Thoracic aorta (tissue), 2 donors: ENCODE results near the gene IZUMO4. TPM values are rescaled to one million over a fixed set of nuclear protein-coding genes. Genes with fewer than 3 reads are reported as not detected.

Source experiments
- ATAC-seq: fragments of 150-250 bp; one replicate; pipeline ENCODE4 v1.8.0; 2017; ENCODE audit warnings: low read depth; ENCODE audit not compliant: insufficient number of reproducible peaks, low FRiP score
- DNase-seq: peaks from one replicate; pipeline ENCODE4 v3.0.0-alpha.2; 2020; ENCODE audit warnings: low spot score
- H3K27ac ChIP-seq, 2 donors: fragments of 200-600 bp; sonication (generic); 1 replicate in 1 of 2; 2 replicates in 1 of 2; pipeline ENCODE4 v1.5.1; 2016; ENCODE audit warnings: mild to moderate bottlenecking in 2 of 2, moderate library complexity in 2 of 2
- H3K27me3 ChIP-seq: fragments of 200-600 bp; sonication (generic); replicated peaks from 2 replicates; pipeline ENCODE4 v1.6.0; 2016; ENCODE audit warnings: mild to moderate bottlenecking; ENCODE audit not compliant: insufficient read depth
- H3K36me3 ChIP-seq: fragments of 200-600 bp; sonication (generic); one replicate; pipeline ENCODE4 v1.5.1; 2016
- H3K4me1 ChIP-seq, 2 donors: fragments of 200-600 bp; sonication (generic); 1 replicate in 1 of 2; 2 replicates in 1 of 2; pipeline versions ENCODE4 v1.5.1 to v1.6.0; 2016; ENCODE audit warnings: low read depth in 2 of 2, mild to moderate bottlenecking in 1 of 2; ENCODE audit not compliant: control insufficient read depth in 1 of 2
- H3K4me3 ChIP-seq: fragments of 200-600 bp; sonication (generic); 2 replicates; pipeline ENCODE4 v1.5.1; 2016; ENCODE audit warnings: mild to moderate bottlenecking
- H3K9me3 ChIP-seq: fragments of 200-600 bp; sonication (generic); 2 replicates; pipeline ENCODE4 v1.5.1; 2016
- CTCF ChIP-seq: fragments of 200-600 bp; sonication (generic); IDR thresholded peaks from one replicate; pipeline ENCODE4 v1.5.1; 2019; ENCODE audit warnings: antibody characterized with exemption
- total RNA-seq, 2 donors: library from RNA; depleted of rRNA; stranded (reverse); fragments of >200 nt; gene quantifications; one replicate each; pipeline versions ENCODE4 v1.1.0 to v1.2.3, GENCODE V29; 2016

Gene IZUMO4
- total RNA-seq, 2 donors from 2014 or later: 3.1 to 6.1 TPM

GRCh38 chr19:2051773-2052704, 44.7 kb upstream of the IZUMO4 start:
- TF ChIP-seq CTCF: no peak
- Histone ChIP-seq H3K27me3 (no peaks in the 10 kb centered on the region), H3K36me3 (no peaks in the 10 kb centered on the region), H3K4me1 (peaks cover 33 to 51% of the 10 kb centered on the region in 2 donors), H3K27ac (peak overlapping the region; percentile 68 to 93), H3K4me3 (peak overlapping the region; percentile 96), H3K9me3 (no peaks in the 10 kb centered on the region)
- DNase-seq (no peak), ATAC-seq (no peak)

- TF ChIP-seq CTCF: no peak
- Histone ChIP-seq H3K4me1 (peaks cover 15 to 39% of the 10 kb centered on the region in 2 donors), H3K4me3 (no peak overlapping the region), H3K36me3 (no peaks in the 10 kb centered on the region), H3K27me3 (no peaks in the 10 kb centered on the region), H3K9me3 (no peaks in the 10 kb centered on the region), H3K27ac (no peak overlapping the region)
- DNase-seq (no peak), ATAC-seq (no peak)
Observed at GRCh38 chr19:2053601-2054389, 42.9 kb upstream of the IZUMO4 start.

- Histone ChIP-seq H3K4me3 (no peak overlapping the region), H3K36me3 (no peaks in the 10 kb centered on the region), H3K27ac (no peak overlapping the region), H3K27me3 (no peaks in the 10 kb centered on the region), H3K4me1 (peaks cover 16 to 39% of the 10 kb centered on the region in 2 donors), H3K9me3 (no peaks in the 10 kb centered on the region)
- no peak for DNase-seq
- TF ChIP-seq CTCF: no peak
- no peak for ATAC-seq
Observed at GRCh38 chr19:2054763-2055162, 42.0 kb upstream of the IZUMO4 start.

GRCh38 chr19:2055931-2056836, 40.5 kb upstream of the IZUMO4 start:
- DNase-seq (no peak), ATAC-seq (no peak)
- Histone ChIP-seq H3K9me3 (no peaks in the 10 kb centered on the region), H3K4me3 (peak overlapping the region; percentile 53), H3K36me3 (no peaks in the 10 kb centered on the region), H3K4me1 (peaks cover 26 to 51% of the 10 kb centered on the region in 2 donors), H3K27me3 (no peaks in the 10 kb centered on the region), H3K27ac (peak overlapping the region; percentile 69 to 87)
- TF ChIP-seq CTCF: no peak
